Glomerular endothelial cell (primary cell): ENCODE results near the gene ACAD11. TPM values are rescaled to one million over a fixed set of nuclear protein-coding genes. Genes with fewer than 3 reads are reported as not detected.

Experiments
- DNase-seq: peaks from one replicate; pipeline ENCODE4 v3.0.0-alpha.2; 2011; ENCODE audit warnings: low read depth, low spot score; ENCODE audit errors: extremely low read depth
- total RNA-seq: library from RNA; depleted of rRNA; stranded (reverse); fragments of >200 nt; gene quantifications from 2 replicates; pipeline ENCODE4 v1.2.3, GENCODE V29; 2015

Gene ACAD11
- total RNA-seq: 13.2 and 19.8 TPM in 2 replicates

- no peak for DNase-seq
Observed at GRCh38 chr3:132659365-132660051, at the start of gene ACAD11. ACAD11 (minus strand) TSS chr3:132659809; CDS start chr3:132659751, 58 bp downstream.

GRCh38 chr3:132703733-132704132 lies 44.1 kb upstream of the ACAD11 start:
- no peak for DNase-seq

GRCh38 chr3:132695422-132695821 lies 35.8 kb upstream of the ACAD11 start:
- DNase-seq: no peak

GRCh38 chr3:132694991-132695390 lies 35.4 kb upstream of the ACAD11 start:
- no peak for DNase-seq

- DNase-seq: no peak
Observed at GRCh38 chr3:132690040-132690439, 30.4 kb upstream of the ACAD11 start.

GRCh38 chr3:132682201-132682600 lies 22.6 kb upstream of the ACAD11 start:
- DNase-seq: no peak

- DNase-seq: no peak
Observed at GRCh38 chr3:132681421-132681820, 21.8 kb upstream of the ACAD11 start.

- DNase-seq: no peak
Observed at GRCh38 chr3:132679911-132680310, 20.3 kb upstream of the ACAD11 start.

GRCh38 chr3:132675408-132675807 lies 15.8 kb upstream of the ACAD11 start:
- DNase-seq: no peak

GRCh38 chr3:132669256-132669777 lies 9.7 kb upstream of the ACAD11 start:
- DNase-seq: no peak

- no peak for DNase-seq
Observed at GRCh38 chr3:132665230-132665745, 5.7 kb upstream of the ACAD11 start.

GRCh38 chr3:132662212-132662611 lies 2.6 kb upstream of the ACAD11 start:
- no peak for DNase-seq

- no peak for DNase-seq
Observed at GRCh38 chr3:132661101-132661500, 1.5 kb upstream of the ACAD11 start.

- no peak for DNase-seq
Observed at GRCh38 chr3:132660811-132661070, 1.1 kb upstream of the ACAD11 start.

- DNase-seq: no peak
Observed at GRCh38 chr3:132660052-132660810, 622 bp upstream of the ACAD11 start, which contains the start of gene UBA5. UBA5 (plus strand) TSS chr3:132660329; CDS start chr3:132660538, 209 bp downstream.

- DNase-seq: no peak
Observed at GRCh38 chr3:132659000-132659364, 627 bp downstream of the ACAD11 start.

- DNase-seq: no peak
Observed at GRCh38 chr3:132657869-132658747, 1.5 kb downstream of the ACAD11 start.

GRCh38 chr3:132655471-132655870 lies 4.1 kb downstream of the ACAD11 start:
- DNase-seq: no peak

- DNase-seq: no peak
Observed at GRCh38 chr3:132654721-132655120, 4.9 kb downstream of the ACAD11 start.

GRCh38 chr3:132654190-132654589 lies 5.4 kb downstream of the ACAD11 start:
- no peak for DNase-seq
